Activated CD4-positive, CD25-positive, alpha-beta regulatory T cell (primary cell): ENCODE results near the gene ABCA4.

Source experiments
- DNase-seq, 4 experiments: peaks; one replicate each; lab custom pipeline; 2025; lab: John Stamatoyannopoulos, UW

The ABCA4 gene

GRCh38 chr1:94050675-94051074 is 70.3 kb downstream of the ABCA4 start:
- DNase-seq: no peak

- DNase-seq: no peak
Measured at GRCh38 chr1:94050254-94050653, 70.7 kb downstream of the ABCA4 start.

- no peak for DNase-seq
Measured at GRCh38 chr1:94049791-94050190, 71.2 kb downstream of the ABCA4 start.

- DNase-seq: no peak
Measured at GRCh38 chr1:94048413-94049164, 72.4 kb downstream of the ABCA4 start.

GRCh38 chr1:94047949-94048348 is 73.0 kb downstream of the ABCA4 start:
- no peak for DNase-seq

- DNase-seq: no peak
Measured at GRCh38 chr1:94045465-94046056, 75.4 kb downstream of the ABCA4 start.

GRCh38 chr1:94044891-94045290 is 76.1 kb downstream of the ABCA4 start:
- no peak for DNase-seq

- no peak for DNase-seq
Measured at GRCh38 chr1:94044290-94044790, 76.6 kb downstream of the ABCA4 start.

- no peak for DNase-seq
Measured at GRCh38 chr1:94043738-94044289, 77.1 kb downstream of the ABCA4 start.

- no peak for DNase-seq
Measured at GRCh38 chr1:94042388-94042787, 78.6 kb downstream of the ABCA4 start.

- DNase-seq: no peak
Measured at GRCh38 chr1:94039871-94040569, 80.9 kb downstream of the ABCA4 start.

GRCh38 chr1:94039514-94039870 is 81.5 kb downstream of the ABCA4 start:
- DNase-seq: peak in 3 of 4 experiments; percentile 4 to 38 (median 7)

- DNase-seq: no peak
Measured at GRCh38 chr1:94038511-94038910, 82.4 kb downstream of the ABCA4 start.

GRCh38 chr1:94037392-94038229 is 83.3 kb downstream of the ABCA4 start:
- DNase-seq: no peak

- DNase-seq: no peak
Measured at GRCh38 chr1:94036730-94037129, 84.2 kb downstream of the ABCA4 start.

- DNase-seq: no peak
Measured at GRCh38 chr1:94033849-94034248, 87.1 kb downstream of the ABCA4 start.

- DNase-seq: no peak
Measured at GRCh38 chr1:94032637-94033036, 88.3 kb downstream of the ABCA4 start.

GRCh38 chr1:94031591-94031990 is 89.4 kb downstream of the ABCA4 start:
- no peak for DNase-seq

GRCh38 chr1:94031154-94031553 is 89.8 kb downstream of the ABCA4 start:
- no peak for DNase-seq

- no peak for DNase-seq
Measured at GRCh38 chr1:94029130-94029993, 91.6 kb downstream of the ABCA4 start.
